GM23248 (cell line): Measurements from ENCODE around the gene SPRR4.

Experiments
- EZH2 ChIP-seq: fragments of 200-600 bp; sonication (generic); IDR thresholded peaks from 2 replicates; pipeline ENCODE4 v1.6.1; 2018; ENCODE audit warnings: antibody characterized with exemption, mild to moderate bottlenecking; ENCODE audit not compliant: insufficient read depth, poor library complexity, severe bottlenecking
- EZH2phosphoT487 ChIP-seq: fragments of 200-600 bp; sonication (generic); IDR thresholded peaks from 2 replicates; pipeline ENCODE4 v1.6.1; 2018; ENCODE audit warnings: antibody characterized with exemption, moderate library complexity, mild to moderate bottlenecking, low read depth; ENCODE audit not compliant: insufficient read depth

GRCh38 chr1:152995842-152996241 lies 25.4 kb downstream of the SPRR4 start:
- TF ChIP-seq EZH2: no peak
- no peak for TF ChIP-seq EZH2phosphoT487
